GM19351 (cell line): ENCODE data around the gene TBC1D8.

Experiments used
- ATAC-seq: cut with Tn5 transposase; IDR thresholded peaks from one replicate; pipeline ENCODE4 v1.9.1; 2021; ENCODE audit warnings: mild to moderate bottlenecking, moderate library complexity; ENCODE audit not compliant: unreplicated experiment

TBC1D8 gene

GRCh38 chr2:101037161-101037755 is 113.9 kb downstream of the TBC1D8 start:
- no peak for ATAC-seq

GRCh38 chr2:101036562-101036961 is 114.6 kb downstream of the TBC1D8 start:
- ATAC-seq = no peak

- no peak for ATAC-seq
These were observed 119.0 kb downstream of the TBC1D8 start for GRCh38 chr2:101032084-101032776.

GRCh38 chr2:101030866-101031554 is 120.2 kb downstream of the TBC1D8 start:
- ATAC-seq = no peak

GRCh38 chr2:101027852-101028251 is 123.3 kb downstream of the TBC1D8 start:
- no peak for ATAC-seq

GRCh38 chr2:101026923-101027469 is 124.2 kb downstream of the TBC1D8 start:
- no peak for ATAC-seq

- ATAC-seq = no peak
These were observed 124.9 kb downstream of the TBC1D8 start for GRCh38 chr2:101026253-101026701.

GRCh38 chr2:101025561-101025960 is 125.6 kb downstream of the TBC1D8 start:
- ATAC-seq = no peak

GRCh38 chr2:101023327-101024107 is 127.7 kb downstream of the TBC1D8 start:
- no peak for ATAC-seq

GRCh38 chr2:101022221-101022620 is 129.0 kb downstream of the TBC1D8 start:
- ATAC-seq = no peak

GRCh38 chr2:101018934-101019333 is 132.2 kb downstream of the TBC1D8 start:
- no peak for ATAC-seq

- no peak for ATAC-seq
These were observed 133.8 kb downstream of the TBC1D8 start for GRCh38 chr2:101017371-101017770.

- no peak for ATAC-seq
These were observed 136.8 kb downstream of the TBC1D8 start for GRCh38 chr2:101014264-101014857.

- ATAC-seq = no peak
These were observed 138.4 kb downstream of the TBC1D8 start for GRCh38 chr2:101012706-101013181.

- peak; percentile 93 for ATAC-seq
These were observed 139.0 kb downstream of the TBC1D8 start for GRCh38 chr2:101012054-101012705.

- ATAC-seq = no peak
These were observed 140.0 kb downstream of the TBC1D8 start for GRCh38 chr2:101011152-101011551.

- no peak for ATAC-seq
These were observed 143.5 kb downstream of the TBC1D8 start for GRCh38 chr2:101007415-101008345.

GRCh38 chr2:101006065-101006715 is 145.0 kb downstream of the TBC1D8 start:
- ATAC-seq = no peak
